Activated naive CD8-positive, alpha-beta T cell treated with anti-CD3 and anti-CD28 coated beads, Interleukin-2, amount 10 ng/mL, durations not matched to agents 7 days and 5 days (primary cell): ENCODE data around the gene GALNT10. TPM values are rescaled to one million over a fixed set of nuclear protein-coding genes. Genes with fewer than 3 reads are reported as not detected.
A peak's percentile ranks its signal among the peaks of the same experiment; 100 is the strongest.

Experiments used
- ATAC-seq: fragments of 150-1000 bp; cut with Tn5 transposase; one replicate; pipeline ENCODE4 v1.10.0; 2021; ENCODE audit warnings: low read depth, moderate library complexity
- POLR2A ChIA-PET: fragments of 350-600 bp; sonication (Branson Sonifier 250); formaldehyde crosslinking; loops from one replicate; lab custom pipeline; 2021; ENCODE audit warnings: antibody characterized with exemption; lab: Charles Lee
- DNase-seq: peaks from one replicate; pipeline ENCODE4 v3.0.0; 2021
- H3K27ac Mint-ChIP-seq: one replicate; pipeline ENCODE4 v1.8.0; 2022; ENCODE audit warnings: mild to moderate bottlenecking, mixed read lengths
- H3K27me3 Mint-ChIP-seq: one replicate; pipeline ENCODE4 v1.8.0; 2022; ENCODE audit warnings: mild to moderate bottlenecking, moderate library complexity, mixed read lengths
- H3K36me3 Mint-ChIP-seq: one replicate; pipeline ENCODE4 v1.8.0; 2021; ENCODE audit warnings: mild to moderate bottlenecking, mixed read lengths
- H3K4me1 Mint-ChIP-seq: one replicate; pipeline ENCODE4 v1.8.0; 2021; ENCODE audit warnings: mixed read lengths
- H3K4me3 Mint-ChIP-seq: one replicate; pipeline ENCODE4 v1.8.0; 2022; ENCODE audit warnings: mild to moderate bottlenecking, moderate library complexity, mixed read lengths
- H3K9me3 Mint-ChIP-seq: one replicate; pipeline ENCODE4 v1.8.0; 2021; ENCODE audit warnings: mixed read lengths
- total RNA-seq, 2 experiments: library from RNA; stranded (reverse); gene quantifications; one replicate each; pipeline ENCODE4 v1.2.3, GENCODE V29; 2021

Gene GALNT10
- total RNA-seq, 2 experiments from 2014 or later: 34.6 to 36.0 TPM

- Mint-ChIP-seq H3K36me3 (peaks cover 7% of the 10 kb centered on the region), H3K27ac (no peak overlapping the region), H3K27me3 (no peaks in the 10 kb centered on the region), H3K9me3 (no peaks in the 10 kb centered on the region), H3K4me3 (no peak overlapping the region), H3K4me1 (peaks cover 25% of the 10 kb centered on the region)
- POLR2A ChIA-PET: interaction anchor here (1.3 kb wide), 1 partner anchor 25 kb away, joined by 7 read pairs; the partner anchor contains the start of gene GALNT10
- DNase-seq (no peak), ATAC-seq (no peak)
These were observed 25.2 kb downstream of the GALNT10 start for GRCh38 chr5:154215571-154216325.

- H3K4me1 Mint-ChIP-seq: peaks cover 38% of the 10 kb centered on the region
- POLR2A ChIA-PET: no interaction called here
- no peaks in the 10 kb centered on the region for H3K27me3 Mint-ChIP-seq
- DNase-seq: no peak
- H3K9me3 Mint-ChIP-seq: no peaks in the 10 kb centered on the region
- peaks cover 5% of the 10 kb centered on the region for H3K36me3 Mint-ChIP-seq
- H3K4me3 Mint-ChIP-seq: no peak overlapping the region
- ATAC-seq: no peak
- no peak overlapping the region for H3K27ac Mint-ChIP-seq
These were observed 26.9 kb downstream of the GALNT10 start for GRCh38 chr5:154217462-154217861.

- Mint-ChIP-seq H3K27ac (peak overlapping the region; percentile 8), H3K9me3 (no peaks in the 10 kb centered on the region), H3K27me3 (no peaks in the 10 kb centered on the region), H3K36me3 (peaks cover 7% of the 10 kb centered on the region), H3K4me3 (no peak overlapping the region), H3K4me1 (peaks cover 41% of the 10 kb centered on the region)
- POLR2A ChIA-PET: no interaction called here
- DNase-seq (no peak), ATAC-seq (no peak)
These were observed 28.3 kb downstream of the GALNT10 start for GRCh38 chr5:154218786-154219185.

GRCh38 chr5:154220625-154221024 lies 30.1 kb downstream of the GALNT10 start:
- no peak overlapping the region for H3K27ac Mint-ChIP-seq
- DNase-seq (no peak), ATAC-seq (no peak)
- H3K36me3 Mint-ChIP-seq: peaks cover 13% of the 10 kb centered on the region
- H3K27me3 Mint-ChIP-seq: no peaks in the 10 kb centered on the region
- H3K4me1 Mint-ChIP-seq: peaks cover 28% of the 10 kb centered on the region
- POLR2A ChIA-PET: interaction anchor here (2.5 kb wide), 1 partner anchor 31 kb away, joined by 14 read pairs; the partner anchor contains the start of gene GALNT10
- no peak overlapping the region for H3K4me3 Mint-ChIP-seq
- no peaks in the 10 kb centered on the region for H3K9me3 Mint-ChIP-seq

- peak; percentile 98 for ATAC-seq
- peak overlapping the region; percentile 10 for H3K4me3 Mint-ChIP-seq
- POLR2A ChIA-PET: interaction anchor here (2.5 kb wide), 1 partner anchor 32 kb away, joined by 14 read pairs; the partner anchor contains the start of gene GALNT10
- H3K36me3 Mint-ChIP-seq: peaks cover 18% of the 10 kb centered on the region
- peak overlapping the region; percentile 72 for H3K27ac Mint-ChIP-seq
- no peaks in the 10 kb centered on the region for H3K27me3 Mint-ChIP-seq
- peaks cover 28% of the 10 kb centered on the region for H3K4me1 Mint-ChIP-seq
- peaks cover 2% of the 10 kb centered on the region for H3K9me3 Mint-ChIP-seq
- no peak for DNase-seq
These were observed 30.9 kb downstream of the GALNT10 start for GRCh38 chr5:154221371-154221896.

GRCh38 chr5:154222414-154222813 lies 31.9 kb downstream of the GALNT10 start:
- POLR2A ChIA-PET: interaction anchor here (2.5 kb wide), 1 partner anchor 33 kb away, joined by 14 read pairs; the partner anchor contains the start of gene GALNT10
- Mint-ChIP-seq H3K9me3 (peaks cover 7% of the 10 kb centered on the region), H3K27ac (no peak overlapping the region), H3K4me3 (no peak overlapping the region), H3K4me1 (peaks cover 19% of the 10 kb centered on the region), H3K27me3 (no peaks in the 10 kb centered on the region), H3K36me3 (peaks cover 27% of the 10 kb centered on the region)
- DNase-seq: no peak
- ATAC-seq: no peak

GRCh38 chr5:154223320-154223719 lies 32.8 kb downstream of the GALNT10 start:
- H3K9me3 Mint-ChIP-seq: peaks cover 14% of the 10 kb centered on the region
- H3K4me3 Mint-ChIP-seq: no peak overlapping the region
- peaks cover 24% of the 10 kb centered on the region for H3K4me1 Mint-ChIP-seq
- no peaks in the 10 kb centered on the region for H3K27me3 Mint-ChIP-seq
- H3K27ac Mint-ChIP-seq: no peak overlapping the region
- DNase-seq (no peak), ATAC-seq (no peak)
- POLR2A ChIA-PET: interaction anchor here (2.5 kb wide), 1 partner anchor 33 kb away, joined by 14 read pairs; the partner anchor contains the start of gene GALNT10
- peaks cover 34% of the 10 kb centered on the region for H3K36me3 Mint-ChIP-seq

- Mint-ChIP-seq H3K36me3 (peaks cover 34% of the 10 kb centered on the region), H3K4me1 (peaks cover 32% of the 10 kb centered on the region), H3K9me3 (peaks cover 14% of the 10 kb centered on the region), H3K27me3 (no peaks in the 10 kb centered on the region), H3K4me3 (no peak overlapping the region), H3K27ac (no peak overlapping the region)
- ATAC-seq: no peak
- no peak for DNase-seq
- POLR2A ChIA-PET: no interaction called here
These were observed 36.6 kb downstream of the GALNT10 start for GRCh38 chr5:154227090-154227489.

- Mint-ChIP-seq H3K36me3 (peaks cover 33% of the 10 kb centered on the region), H3K27ac (no peak overlapping the region), H3K4me3 (peak overlapping the region; percentile 38), H3K9me3 (peaks cover 14% of the 10 kb centered on the region), H3K27me3 (no peaks in the 10 kb centered on the region), H3K4me1 (peaks cover 31% of the 10 kb centered on the region)
- DNase-seq (no peak), ATAC-seq (peak; percentile 54)
- POLR2A ChIA-PET: no interaction called here
These were observed 38.2 kb downstream of the GALNT10 start for GRCh38 chr5:154228696-154229095.

GRCh38 chr5:154230526-154230925 lies 40.0 kb downstream of the GALNT10 start:
- ATAC-seq: peak; percentile 32
- H3K9me3 Mint-ChIP-seq: peaks cover 14% of the 10 kb centered on the region
- no peak overlapping the region for H3K4me3 Mint-ChIP-seq
- no peak for DNase-seq
- peaks cover 28% of the 10 kb centered on the region for H3K36me3 Mint-ChIP-seq
- H3K27me3 Mint-ChIP-seq: no peaks in the 10 kb centered on the region
- H3K4me1 Mint-ChIP-seq: peaks cover 36% of the 10 kb centered on the region
- POLR2A ChIA-PET: interaction anchor here (1.2 kb wide), 1 partner anchor 41 kb away, joined by 3 read pairs; no protein-coding TSS in a partner anchor
- no peak overlapping the region for H3K27ac Mint-ChIP-seq

- POLR2A ChIA-PET: no interaction called here
- Mint-ChIP-seq H3K4me3 (no peak overlapping the region), H3K9me3 (no peaks in the 10 kb centered on the region), H3K36me3 (peaks cover 2% of the 10 kb centered on the region), H3K4me1 (peaks cover 33% of the 10 kb centered on the region), H3K27me3 (no peaks in the 10 kb centered on the region), H3K27ac (no peak overlapping the region)
- DNase-seq (no peak), ATAC-seq (no peak)
These were observed 44.0 kb downstream of the GALNT10 start for GRCh38 chr5:154234551-154234950.

- DNase-seq (no peak), ATAC-seq (no peak)
- H3K36me3 Mint-ChIP-seq: peaks cover 2% of the 10 kb centered on the region
- H3K4me1 Mint-ChIP-seq: peaks cover 22% of the 10 kb centered on the region
- H3K27me3 Mint-ChIP-seq: no peaks in the 10 kb centered on the region
- H3K4me3 Mint-ChIP-seq: no peak overlapping the region
- no peak overlapping the region for H3K27ac Mint-ChIP-seq
- POLR2A ChIA-PET: interaction anchor here (1.3 to 2.8 kb wide), 2 partner anchors 46 to 161 kb away, joined by 4 to 11 read pairs; partner anchors contain the start of gene GALNT10
- H3K9me3 Mint-ChIP-seq: no peaks in the 10 kb centered on the region
These were observed 45.5 kb downstream of the GALNT10 start for GRCh38 chr5:154236011-154236410.

- ATAC-seq (no peak), DNase-seq (no peak)
- POLR2A ChIA-PET: interaction anchor here (0.6 to 2.8 kb wide), 6 partner anchors 38 to 262 kb away, joined by 3 to 11 read pairs (median 4); partner anchors contain the start of gene GALNT10
- peaks cover 22% of the 10 kb centered on the region for H3K4me1 Mint-ChIP-seq
- peaks cover 2% of the 10 kb centered on the region for H3K36me3 Mint-ChIP-seq
- no peak overlapping the region for H3K27ac Mint-ChIP-seq
- H3K27me3 Mint-ChIP-seq: no peaks in the 10 kb centered on the region
- no peak overlapping the region for H3K4me3 Mint-ChIP-seq
- H3K9me3 Mint-ChIP-seq: no peaks in the 10 kb centered on the region
These were observed 46.2 kb downstream of the GALNT10 start for GRCh38 chr5:154236536-154237375.
